Muscle layer of colon (tissue), 2 donors: ENCODE results near the gene WHRN.

ENCODE experiments used
- H3K27ac ChIP-seq: one replicate; pipeline ENCODE4 v1.7.0; 2013; ENCODE audit warnings: low read depth, mild to moderate bottlenecking, low read length, moderate library complexity
- H3K27me3 ChIP-seq, 2 donors: one replicate each; pipeline ENCODE4 v1.7.0; 2013; ENCODE audit warnings: low read length in 2 of 2, mild to moderate bottlenecking in 2 of 2; ENCODE audit not compliant: insufficient read depth in 2 of 2, control insufficient read depth in 1 of 2
- H3K36me3 ChIP-seq: one replicate; pipeline ENCODE4 v1.7.0; 2013; ENCODE audit warnings: mild to moderate bottlenecking, low read length; ENCODE audit not compliant: insufficient read depth
- H3K4me1 ChIP-seq: one replicate; pipeline ENCODE4 v1.7.0; 2013; ENCODE audit warnings: mild to moderate bottlenecking, low read length; ENCODE audit not compliant: insufficient read depth
- H3K4me3 ChIP-seq, 2 donors: one replicate each; pipeline ENCODE4 v1.7.0; 2013; ENCODE audit warnings: low read length in 2 of 2, low read depth in 1 of 2, mild to moderate bottlenecking in 1 of 2, moderate library complexity in 1 of 2
- H3K9ac ChIP-seq: one replicate; pipeline ENCODE4 v1.7.0; 2013; ENCODE audit warnings: low read length
- H3K9me3 ChIP-seq: one replicate; pipeline ENCODE4 v1.7.0; 2013; ENCODE audit warnings: mild to moderate bottlenecking, low read length
- donor health status: abdominal sarcoma.
- donor health status: Adenocarcinoma of cecum.

WHRN gene

GRCh38 chr9:114411452-114411851, 93.8 kb downstream of the WHRN start:
- H3K9ac ChIP-seq = no peak overlapping the region
- H3K4me3 ChIP-seq = no peak overlapping the region
- H3K27ac ChIP-seq = no peak overlapping the region
- H3K4me1 ChIP-seq = peaks cover 13% of the 10 kb centered on the region
- no peaks in the 10 kb centered on the region for H3K27me3 ChIP-seq
- no peaks in the 10 kb centered on the region for H3K36me3 ChIP-seq
- no peaks in the 10 kb centered on the region for H3K9me3 ChIP-seq

- Histone ChIP-seq H3K4me1 (peaks cover 13% of the 10 kb centered on the region), H3K27me3 (no peaks in the 10 kb centered on the region), H3K9ac (no peak overlapping the region), H3K9me3 (no peaks in the 10 kb centered on the region), H3K27ac (no peak overlapping the region), H3K4me3 (no peak overlapping the region), H3K36me3 (no peaks in the 10 kb centered on the region)
These were observed 94.4 kb downstream of the WHRN start for GRCh38 chr9:114410910-114411309.

GRCh38 chr9:114409842-114410241, 95.4 kb downstream of the WHRN start:
- peaks cover 13% of the 10 kb centered on the region for H3K4me1 ChIP-seq
- H3K9me3 ChIP-seq = no peaks in the 10 kb centered on the region

GRCh38 chr9:114409103-114409780, 96.0 kb downstream of the WHRN start:
- H3K27me3 ChIP-seq = no peaks in the 10 kb centered on the region
- no peaks in the 10 kb centered on the region for H3K9me3 ChIP-seq
- H3K4me1 ChIP-seq = peaks cover 9% of the 10 kb centered on the region
- no peak overlapping the region for H3K9ac ChIP-seq
- H3K36me3 ChIP-seq = peaks cover 4% of the 10 kb centered on the region
- no peak overlapping the region for H3K27ac ChIP-seq
- no peak overlapping the region for H3K4me3 ChIP-seq

More at GRCh38 chr9:114409842-114410241, 95.4 kb downstream of the WHRN start:
- H3K27ac ChIP-seq = no peak overlapping the region
- no peaks in the 10 kb centered on the region for H3K36me3 ChIP-seq
- H3K4me3 ChIP-seq = no peak overlapping the region
- H3K27me3 ChIP-seq = no peaks in the 10 kb centered on the region
- H3K9ac ChIP-seq = no peak overlapping the region

GRCh38 chr9:114408645-114409044, 96.6 kb downstream of the WHRN start:
- Histone ChIP-seq H3K36me3 (peaks cover 4% of the 10 kb centered on the region), H3K9ac (no peak overlapping the region), H3K9me3 (no peaks in the 10 kb centered on the region), H3K27me3 (no peaks in the 10 kb centered on the region), H3K27ac (no peak overlapping the region), H3K4me1 (peaks cover 3% of the 10 kb centered on the region), H3K4me3 (no peak overlapping the region)

- H3K27ac ChIP-seq = no peak overlapping the region
- no peaks in the 10 kb centered on the region for H3K4me1 ChIP-seq
- no peaks in the 10 kb centered on the region for H3K27me3 ChIP-seq
- H3K4me3 ChIP-seq = no peak overlapping the region
- H3K9ac ChIP-seq = no peak overlapping the region
- H3K36me3 ChIP-seq = peaks cover 4% of the 10 kb centered on the region
- H3K9me3 ChIP-seq = no peaks in the 10 kb centered on the region
These were observed 97.4 kb downstream of the WHRN start for GRCh38 chr9:114407889-114408288.

GRCh38 chr9:114406441-114406840, 98.8 kb downstream of the WHRN start:
- Histone ChIP-seq H3K4me3 (no peak overlapping the region), H3K9me3 (no peaks in the 10 kb centered on the region), H3K4me1 (no peaks in the 10 kb centered on the region), H3K27ac (no peak overlapping the region), H3K36me3 (peaks cover 4% of the 10 kb centered on the region), H3K27me3 (no peaks in the 10 kb centered on the region), H3K9ac (no peak overlapping the region)

GRCh38 chr9:114405294-114406034, 99.8 kb downstream of the WHRN start:
- Histone ChIP-seq H3K9ac (no peak overlapping the region), H3K9me3 (no peaks in the 10 kb centered on the region), H3K36me3 (peaks cover 4% of the 10 kb centered on the region), H3K27ac (no peak overlapping the region), H3K27me3 (no peaks in the 10 kb centered on the region), H3K4me3 (no peak overlapping the region), H3K4me1 (no peaks in the 10 kb centered on the region)

- no peak overlapping the region for H3K27ac ChIP-seq
- no peak overlapping the region for H3K4me3 ChIP-seq
- peaks cover 4% of the 10 kb centered on the region for H3K36me3 ChIP-seq
These were observed 100.7 kb downstream of the WHRN start for GRCh38 chr9:114404531-114404930.

GRCh38 chr9:114403153-114403756, 102.0 kb downstream of the WHRN start:
- no peak overlapping the region for H3K9ac ChIP-seq
- peaks cover 4% of the 10 kb centered on the region for H3K36me3 ChIP-seq
- H3K4me3 ChIP-seq = no peak overlapping the region
- H3K4me1 ChIP-seq = peaks cover 4% of the 10 kb centered on the region
- H3K27me3 ChIP-seq = no peaks in the 10 kb centered on the region
- no peaks in the 10 kb centered on the region for H3K9me3 ChIP-seq
- H3K27ac ChIP-seq = no peak overlapping the region

More at GRCh38 chr9:114404531-114404930, 100.7 kb downstream of the WHRN start:
- Histone ChIP-seq H3K27me3 (no peaks in the 10 kb centered on the region), H3K9me3 (no peaks in the 10 kb centered on the region), H3K9ac (no peak overlapping the region), H3K4me1 (no peaks in the 10 kb centered on the region)

- H3K27me3 ChIP-seq = no peaks in the 10 kb centered on the region
These were observed 103.9 kb downstream of the WHRN start for GRCh38 chr9:114401344-114401743.

More at GRCh38 chr9:114401344-114401743, 103.9 kb downstream of the WHRN start:
- no peak overlapping the region for H3K4me3 ChIP-seq
- H3K36me3 ChIP-seq = peaks cover 4% of the 10 kb centered on the region
- H3K4me1 ChIP-seq = peaks cover 11% of the 10 kb centered on the region
- H3K9me3 ChIP-seq = no peaks in the 10 kb centered on the region
- no peak overlapping the region for H3K9ac ChIP-seq
- no peak overlapping the region for H3K27ac ChIP-seq
